Body of pancreas (tissue), 4 donors: ENCODE results near the gene PCGF3.

Experiments
- POLR2A ChIP-seq, 3 donors: fragments of 450-650 bp; IDR thresholded peaks; one replicate each; pipeline ENCODE4 v1.6.1; 2016; ENCODE audit warnings: antibody characterized with exemption in 3 of 3, mild to moderate bottlenecking in 2 of 3
- TF ChIP-seq, protein P1 (sequence below), 7 experiments: fragments of 450-650 bp in 4 of 7; fragments of 200-600 bp in 3 of 7; sonication (generic) in 3 of 7; IDR thresholded peaks; one replicate each; pipeline ENCODE4 v1.5.1; 2016 to 2019; ENCODE audit warnings: antibody characterized with exemption in 7 of 7

DNA sequence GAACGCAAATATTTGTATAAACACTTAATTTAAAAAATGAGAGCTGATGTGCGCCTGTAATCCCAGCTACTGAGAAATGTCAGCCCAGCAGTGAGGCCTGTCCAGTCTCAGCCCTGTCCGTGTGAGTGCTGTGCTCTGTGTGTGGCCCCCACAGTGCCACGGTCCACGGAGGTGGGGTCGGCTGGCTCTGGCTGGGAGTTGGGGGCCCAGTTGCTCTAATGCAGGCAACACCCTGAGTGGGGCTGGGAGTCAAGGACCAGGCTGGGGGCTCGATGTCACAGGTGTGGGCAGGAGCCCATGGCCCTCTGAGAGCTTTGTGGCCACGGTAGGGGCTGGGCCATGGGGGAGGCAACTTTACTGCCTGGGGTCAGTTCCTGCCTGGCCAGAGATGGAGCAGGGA is 12.8 kb downstream of the PCGF3 start:
- TF ChIP-seq, protein P1, sequence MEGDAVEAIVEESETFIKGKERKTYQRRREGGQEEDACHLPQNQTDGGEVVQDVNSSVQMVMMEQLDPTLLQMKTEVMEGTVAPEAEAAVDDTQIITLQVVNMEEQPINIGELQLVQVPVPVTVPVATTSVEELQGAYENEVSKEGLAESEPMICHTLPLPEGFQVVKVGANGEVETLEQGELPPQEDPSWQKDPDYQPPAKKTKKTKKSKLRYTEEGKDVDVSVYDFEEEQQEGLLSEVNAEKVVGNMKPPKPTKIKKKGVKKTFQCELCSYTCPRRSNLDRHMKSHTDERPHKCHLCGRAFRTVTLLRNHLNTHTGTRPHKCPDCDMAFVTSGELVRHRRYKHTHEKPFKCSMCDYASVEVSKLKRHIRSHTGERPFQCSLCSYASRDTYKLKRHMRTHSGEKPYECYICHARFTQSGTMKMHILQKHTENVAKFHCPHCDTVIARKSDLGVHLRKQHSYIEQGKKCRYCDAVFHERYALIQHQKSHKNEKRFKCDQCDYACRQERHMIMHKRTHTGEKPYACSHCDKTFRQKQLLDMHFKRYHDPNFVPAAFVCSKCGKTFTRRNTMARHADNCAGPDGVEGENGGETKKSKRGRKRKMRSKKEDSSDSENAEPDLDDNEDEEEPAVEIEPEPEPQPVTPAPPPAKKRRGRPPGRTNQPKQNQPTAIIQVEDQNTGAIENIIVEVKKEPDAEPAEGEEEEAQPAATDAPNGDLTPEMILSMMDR (IDR thresholded peaks at IDR 0.05): no peak
- TF ChIP-seq POLR2A (IDR thresholded peaks at IDR 0.05): no peak
